K562 (cell line): ENCODE measurements around the gene MMP19. TPM values are rescaled to one million over a fixed set of nuclear protein-coding genes. Genes with fewer than 3 reads are reported as not detected.
A peak's percentile ranks its signal among the peaks of the same experiment; 100 is the strongest.

ENCODE experiments used
- ARNT ChIP-seq, 2 experiments: fragments of 450-650 bp; IDR thresholded peaks; 2 replicates each; pipeline ENCODE4 v1.6.1; 2016; ENCODE audit warnings: mild to moderate bottlenecking in 1 of 2
- CSDE1 ChIP-seq, 2 experiments: fragments of 450-650 bp; IDR thresholded peaks; 2 replicates each; pipeline ENCODE4 v1.6.1; 2016; ENCODE audit warnings: mild to moderate bottlenecking in 1 of 2
- KDM4B ChIP-seq, 2 experiments: fragments of 450-650 bp in 1 of 2; sonication (generic) in 1 of 2; IDR thresholded peaks; 2 replicates each; pipeline ENCODE4 v1.6.1; 2016 to 2017; ENCODE audit warnings: borderline replicate concordance in 2 of 2, antibody characterized with exemption in 1 of 2, low read depth in 1 of 2, mild to moderate bottlenecking in 1 of 2
- MAFG ChIP-seq: fragments of 450-650 bp; conservative IDR thresholded peaks from 2 replicates; pipeline ENCODE4 v1.6.1; 2016; ENCODE audit warnings: missing genetic modification characterization, missing compliant biosample characterization
- NRF1 ChIP-seq, 2 experiments: fragments of 450-650 bp; IDR thresholded peaks in 1 of 2; conservative IDR thresholded peaks in 1 of 2; 2 replicates each; pipeline ENCODE4 v1.6.1; 2014; ENCODE audit warnings: mild to moderate bottlenecking in 2 of 2
- POLR2H ChIP-seq: IDR thresholded peaks from 2 replicates; pipeline ENCODE4 v1.6.1; 2016; ENCODE audit warnings: missing genetic modification characterization, low read depth, mild to moderate bottlenecking, control low read depth, missing compliant biosample characterization, moderate library complexity
- THRAP3 ChIP-seq: fragments of 450-650 bp; IDR thresholded peaks from 2 replicates; pipeline ENCODE4 v1.6.1; 2016; ENCODE audit warnings: mild to moderate bottlenecking, inconsistent platforms, borderline replicate concordance
- ZNF133 ChIP-seq: fragments of 250-450 bp; sonication (Bioruptor Pico); IDR thresholded peaks from 2 replicates; pipeline ENCODE4 v1.4.0; 2020; ENCODE audit warnings: mild to moderate bottlenecking
- polyA plus RNA-seq, 8 experiments: library from polyadenylated mRNA; depleted of rRNA in 4 of 8; stranded (reverse) in 5 of 8; unstranded in 3 of 8; fragments of >200 nt; fragmentation: Nextera tagmentation in 2 of 8; fragmentation: Illumina TruSeq in 1 of 8; extraction: Ambion mirVana in 2 of 8; extraction: Trizol in 1 of 8; gene quantifications; 2 replicates each; pipeline versions ENCODE4 v1.2.1 to v1.2.3, GENCODE V29; 2011 to 2014; ENCODE audit warnings: inconsistent platforms in 1 of 8, missing spikeins in 1 of 8
- total RNA-seq, 7 experiments: library from RNA; depleted of rRNA in 6 of 7; stranded (reverse); fragments of >200 nt in 6 of 7; fragmentation: Illumina TruSeq in 2 of 7; extraction: Trizol in 2 of 7; gene quantifications; 2 replicates each; pipeline versions ENCODE4 v1.2.1 to v1.2.3, GENCODE V29; 2011 to 2021; ENCODE audit warnings: low replicate concordance in 1 of 7
- TF ChIP-seq, protein P1 (sequence below): fragments of 450-650 bp; IDR thresholded peaks from 2 replicates; pipeline ENCODE4 v1.7.0; 2016; ENCODE audit warnings: borderline replicate concordance
- TF ChIP-seq, protein P2 (sequence below), 2 experiments: fragments of 200-800 bp in 1 of 2; sonication (Bioruptor generic) in 1 of 2; sonication (generic) in 1 of 2; formaldehyde crosslinking in 1 of 2; IDR thresholded peaks in 1 of 2; conservative IDR thresholded peaks in 1 of 2; 2 replicates each; pipeline versions ENCODE4 v1.5.0 to v1.6.1; 2016 to 2020; ENCODE audit warnings: missing compliant biosample characterization in 1 of 2, missing genetic modification characterization in 1 of 2, missing genetic modification reagents in 1 of 2
- TF ChIP-seq, protein P3 (sequence below): sonication (generic); formaldehyde crosslinking; IDR thresholded peaks from 2 replicates; pipeline ENCODE4 v1.8.0; 2023; ENCODE audit warnings: missing genetic modification reagents, mild to moderate bottlenecking, borderline replicate concordance
- TF ChIP-seq, protein P4 (sequence below): sonication (generic); formaldehyde crosslinking; IDR thresholded peaks from 2 replicates; pipeline ENCODE4 v1.8.0; 2022; ENCODE audit warnings: missing genetic modification reagents, mild to moderate bottlenecking, moderate library complexity, borderline replicate concordance

Gene MMP19
- total and polyA plus RNA-seq, 9 of the 15 experiments (the other 6 are each of a cell fraction or from before 2014, with no cell fraction given), result 0.14 to 1.6 (median 0.66) TPM

DNA sequence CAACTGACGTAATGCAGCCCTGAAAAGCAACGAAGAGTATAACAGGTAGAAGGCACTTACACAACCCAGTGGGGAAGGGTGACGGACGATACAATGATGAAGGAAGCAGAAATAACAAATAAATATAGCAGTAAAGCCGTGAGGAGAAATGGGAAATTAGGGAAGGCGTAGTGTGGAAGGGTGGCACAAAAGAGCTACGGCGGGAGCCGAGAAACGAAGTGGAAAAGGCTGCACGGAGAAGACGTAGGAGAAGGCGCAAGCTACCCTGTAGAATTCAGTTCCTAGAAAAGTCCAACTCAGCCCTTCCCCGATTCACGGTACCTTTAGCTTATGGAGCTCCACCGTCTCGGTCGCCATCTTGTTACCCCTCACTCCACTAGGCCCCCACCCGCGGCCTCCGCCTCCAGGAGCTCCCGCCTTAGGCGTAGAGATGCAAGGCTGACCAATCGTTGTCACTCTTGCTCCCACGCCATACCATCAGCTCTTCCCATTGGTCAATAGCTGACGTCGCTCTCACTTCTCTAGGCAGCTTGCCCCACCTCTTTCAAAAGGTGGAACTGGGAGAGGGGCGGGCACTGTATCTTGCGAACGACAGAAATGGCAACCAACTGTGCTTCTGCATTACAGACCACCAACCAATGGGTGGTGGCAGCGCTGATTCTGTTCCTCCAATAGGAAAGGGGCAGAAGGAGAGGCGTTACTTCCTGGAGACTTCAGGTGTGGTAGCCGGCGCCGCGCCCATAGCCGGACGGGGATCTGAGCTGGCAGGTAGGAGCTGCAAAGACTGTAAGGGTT is 25.2 kb downstream of the MMP19 start, which contains the start of the genes ORMDL2 and SARNP (continued):
- TF ChIP-seq NRF1 (conservative IDR thresholded peaks at IDR 0.05 in 1 of 2, IDR thresholded peaks at IDR 0.05 in 1 of 2) (peak; percentile 62 to 69), KDM4B (IDR thresholded peaks at IDR 0.05; ENCODE audit: borderline replicate concordance in 2 of 2, low read depth in 1 of 2) (no peak; a peak in 1 of 4 replicates), ARNT (IDR thresholded peaks at IDR 0.05) (peak in 1 of 2 experiments; percentile 65; a peak in 2 of 4 replicates), MAFG (tag) (no peak), POLR2H (peak; percentile 84), CSDE1 (IDR thresholded peaks at IDR 0.05) (peak in 1 of 2 experiments; percentile 85; a peak in 2 of 4 replicates), ZNF133 (CRISPR knock-in tag) (no peak), THRAP3 (peak; percentile 78; the same call in 1 of the 2 replicates)
- TF ChIP-seq, protein P1, sequence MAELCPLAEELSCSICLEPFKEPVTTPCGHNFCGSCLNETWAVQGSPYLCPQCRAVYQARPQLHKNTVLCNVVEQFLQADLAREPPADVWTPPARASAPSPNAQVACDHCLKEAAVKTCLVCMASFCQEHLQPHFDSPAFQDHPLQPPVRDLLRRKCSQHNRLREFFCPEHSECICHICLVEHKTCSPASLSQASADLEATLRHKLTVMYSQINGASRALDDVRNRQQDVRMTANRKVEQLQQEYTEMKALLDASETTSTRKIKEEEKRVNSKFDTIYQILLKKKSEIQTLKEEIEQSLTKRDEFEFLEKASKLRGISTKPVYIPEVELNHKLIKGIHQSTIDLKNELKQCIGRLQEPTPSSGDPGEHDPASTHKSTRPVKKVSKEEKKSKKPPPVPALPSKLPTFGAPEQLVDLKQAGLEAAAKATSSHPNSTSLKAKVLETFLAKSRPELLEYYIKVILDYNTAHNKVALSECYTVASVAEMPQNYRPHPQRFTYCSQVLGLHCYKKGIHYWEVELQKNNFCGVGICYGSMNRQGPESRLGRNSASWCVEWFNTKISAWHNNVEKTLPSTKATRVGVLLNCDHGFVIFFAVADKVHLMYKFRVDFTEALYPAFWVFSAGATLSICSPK, result peak; percentile 80; the same call in 1 of the 2 replicates
- TF ChIP-seq, protein P2, sequence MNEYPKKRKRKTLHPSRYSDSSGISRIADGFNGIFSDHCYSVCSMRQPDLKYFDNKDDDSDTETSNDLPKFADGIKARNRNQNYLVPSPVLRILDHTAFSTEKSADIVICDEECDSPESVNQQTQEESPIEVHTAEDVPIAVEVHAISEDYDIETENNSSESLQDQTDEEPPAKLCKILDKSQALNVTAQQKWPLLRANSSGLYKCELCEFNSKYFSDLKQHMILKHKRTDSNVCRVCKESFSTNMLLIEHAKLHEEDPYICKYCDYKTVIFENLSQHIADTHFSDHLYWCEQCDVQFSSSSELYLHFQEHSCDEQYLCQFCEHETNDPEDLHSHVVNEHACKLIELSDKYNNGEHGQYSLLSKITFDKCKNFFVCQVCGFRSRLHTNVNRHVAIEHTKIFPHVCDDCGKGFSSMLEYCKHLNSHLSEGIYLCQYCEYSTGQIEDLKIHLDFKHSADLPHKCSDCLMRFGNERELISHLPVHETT (CRISPR knock-in tag; conservative IDR thresholded peaks at IDR 0.05 in 1 of 2, IDR thresholded peaks at IDR 0.05 in 1 of 2), result peak in 1 of 2 experiments; percentile 67; a peak in 2 of 4 replicates
- TF ChIP-seq, protein P3, sequence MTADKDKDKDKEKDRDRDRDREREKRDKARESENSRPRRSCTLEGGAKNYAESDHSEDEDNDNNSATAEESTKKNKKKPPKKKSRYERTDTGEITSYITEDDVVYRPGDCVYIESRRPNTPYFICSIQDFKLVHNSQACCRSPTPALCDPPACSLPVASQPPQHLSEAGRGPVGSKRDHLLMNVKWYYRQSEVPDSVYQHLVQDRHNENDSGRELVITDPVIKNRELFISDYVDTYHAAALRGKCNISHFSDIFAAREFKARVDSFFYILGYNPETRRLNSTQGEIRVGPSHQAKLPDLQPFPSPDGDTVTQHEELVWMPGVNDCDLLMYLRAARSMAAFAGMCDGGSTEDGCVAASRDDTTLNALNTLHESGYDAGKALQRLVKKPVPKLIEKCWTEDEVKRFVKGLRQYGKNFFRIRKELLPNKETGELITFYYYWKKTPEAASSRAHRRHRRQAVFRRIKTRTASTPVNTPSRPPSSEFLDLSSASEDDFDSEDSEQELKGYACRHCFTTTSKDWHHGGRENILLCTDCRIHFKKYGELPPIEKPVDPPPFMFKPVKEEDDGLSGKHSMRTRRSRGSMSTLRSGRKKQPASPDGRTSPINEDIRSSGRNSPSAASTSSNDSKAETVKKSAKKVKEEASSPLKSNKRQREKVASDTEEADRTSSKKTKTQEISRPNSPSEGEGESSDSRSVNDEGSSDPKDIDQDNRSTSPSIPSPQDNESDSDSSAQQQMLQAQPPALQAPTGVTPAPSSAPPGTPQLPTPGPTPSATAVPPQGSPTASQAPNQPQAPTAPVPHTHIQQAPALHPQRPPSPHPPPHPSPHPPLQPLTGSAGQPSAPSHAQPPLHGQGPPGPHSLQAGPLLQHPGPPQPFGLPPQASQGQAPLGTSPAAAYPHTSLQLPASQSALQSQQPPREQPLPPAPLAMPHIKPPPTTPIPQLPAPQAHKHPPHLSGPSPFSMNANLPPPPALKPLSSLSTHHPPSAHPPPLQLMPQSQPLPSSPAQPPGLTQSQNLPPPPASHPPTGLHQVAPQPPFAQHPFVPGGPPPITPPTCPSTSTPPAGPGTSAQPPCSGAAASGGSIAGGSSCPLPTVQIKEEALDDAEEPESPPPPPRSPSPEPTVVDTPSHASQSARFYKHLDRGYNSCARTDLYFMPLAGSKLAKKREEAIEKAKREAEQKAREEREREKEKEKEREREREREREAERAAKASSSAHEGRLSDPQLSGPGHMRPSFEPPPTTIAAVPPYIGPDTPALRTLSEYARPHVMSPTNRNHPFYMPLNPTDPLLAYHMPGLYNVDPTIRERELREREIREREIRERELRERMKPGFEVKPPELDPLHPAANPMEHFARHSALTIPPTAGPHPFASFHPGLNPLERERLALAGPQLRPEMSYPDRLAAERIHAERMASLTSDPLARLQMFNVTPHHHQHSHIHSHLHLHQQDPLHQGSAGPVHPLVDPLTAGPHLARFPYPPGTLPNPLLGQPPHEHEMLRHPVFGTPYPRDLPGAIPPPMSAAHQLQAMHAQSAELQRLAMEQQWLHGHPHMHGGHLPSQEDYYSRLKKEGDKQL, result no peak
- TF ChIP-seq, protein P4, sequence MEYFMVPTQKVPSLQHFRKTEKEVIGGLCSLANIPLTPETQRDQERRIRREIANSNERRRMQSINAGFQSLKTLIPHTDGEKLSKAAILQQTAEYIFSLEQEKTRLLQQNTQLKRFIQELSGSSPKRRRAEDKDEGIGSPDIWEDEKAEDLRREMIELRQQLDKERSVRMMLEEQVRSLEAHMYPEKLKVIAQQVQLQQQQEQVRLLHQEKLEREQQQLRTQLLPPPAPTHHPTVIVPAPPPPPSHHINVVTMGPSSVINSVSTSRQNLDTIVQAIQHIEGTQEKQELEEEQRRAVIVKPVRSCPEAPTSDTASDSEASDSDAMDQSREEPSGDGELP (CRISPR knock-in tag), result peak; percentile 72; the same call in 1 of the 2 replicates
